ENCODE results near the gene LRRC25. TPM values are rescaled to one million over a fixed set of nuclear protein-coding genes. Genes with fewer than 3 reads are reported as not detected.

The LRRC25 gene
- total RNA-seq, 2 donors from 2014 or later, result not detected

GRCh38 chr19:18423258-18424020 is 26.0 kb upstream of the LRRC25 start:
- Mint-ChIP-seq H3K4me1 (peaks cover 36% of the 10 kb centered on the region), H3K27me3 (no peaks in the 10 kb centered on the region), H3K27ac (peak overlapping the region; percentile 95), H3K4me3 (peak overlapping the region; percentile 97), H3K9me3 (no peaks in the 10 kb centered on the region), H3K36me3 (ENCODE audit: low read depth) (peaks cover 26% of the 10 kb centered on the region)
- no peak for ATAC-seq (replicated peaks)

DNA sequence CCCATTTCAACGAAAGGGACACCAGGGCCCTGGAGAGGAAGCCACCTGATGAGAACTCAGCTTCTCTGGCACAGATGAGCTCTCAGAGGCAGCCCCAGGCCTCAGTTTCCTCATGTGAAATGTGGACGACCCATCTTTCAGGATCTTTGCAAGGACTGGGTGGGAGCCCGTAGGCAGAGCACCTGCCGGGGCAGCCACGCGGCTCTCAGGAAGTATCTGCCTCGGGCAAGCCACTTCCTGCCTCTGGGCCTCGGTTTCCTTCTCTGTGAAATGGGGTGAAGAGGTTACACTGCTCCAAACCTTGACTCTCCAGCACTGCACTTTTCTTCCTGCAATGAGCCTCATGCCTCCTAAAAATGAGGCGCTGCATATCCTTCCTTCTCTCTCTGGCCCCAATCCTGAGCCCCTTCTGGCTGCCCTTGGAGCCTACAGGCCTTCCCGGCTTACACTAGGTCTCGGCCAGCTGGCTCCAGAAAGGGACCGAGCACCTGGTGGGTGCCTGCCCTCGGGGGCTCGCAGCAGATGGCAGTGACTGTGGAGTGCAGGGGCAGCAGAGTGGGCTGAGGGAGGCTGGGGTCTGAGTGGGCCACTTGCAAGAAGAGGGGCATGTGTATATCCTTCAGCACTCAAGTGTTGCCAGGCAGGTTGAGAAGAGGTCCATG is 25.2 kb upstream of the LRRC25 start:
- Mint-ChIP-seq H3K27me3 (no peaks in the 10 kb centered on the region), H3K4me1 (peaks cover 38% of the 10 kb centered on the region), H3K27ac (peak overlapping the region; percentile 95), H3K4me3 (peak overlapping the region; percentile 97), H3K36me3 (ENCODE audit: low read depth) (peaks cover 26% of the 10 kb centered on the region), H3K9me3 (no peaks in the 10 kb centered on the region)
- ATAC-seq (replicated peaks), result peak; percentile 34

DNA sequence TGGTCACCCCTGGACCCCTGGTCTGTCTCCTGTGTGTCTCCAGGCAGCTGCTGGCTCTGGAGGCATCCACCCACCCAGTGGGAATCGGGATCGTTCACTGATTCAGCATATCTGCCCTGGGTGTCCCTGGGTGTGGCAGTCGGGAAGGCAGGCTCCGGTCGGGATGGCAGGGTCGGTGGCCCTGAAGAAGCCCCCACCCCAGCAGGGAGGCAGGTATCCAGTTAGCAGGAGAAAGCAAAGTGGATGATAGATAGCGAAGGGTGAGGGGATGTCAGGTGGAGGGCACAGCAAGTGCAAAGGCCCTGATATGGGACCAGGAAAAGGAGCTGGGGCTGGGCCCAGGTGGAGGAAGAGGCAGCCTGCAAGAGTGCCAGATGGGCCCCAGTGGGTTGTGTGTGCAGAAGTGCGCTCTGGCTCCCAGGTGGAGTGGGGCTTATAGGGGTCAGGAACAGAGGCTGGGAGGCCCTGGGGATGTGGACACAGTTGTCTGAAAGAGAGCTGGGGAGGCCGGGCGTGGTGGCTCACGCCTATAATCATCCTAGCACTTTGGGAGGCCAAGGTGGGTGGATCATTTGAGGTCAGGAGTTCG is 24.0 kb upstream of the LRRC25 start:
- H3K9me3 Mint-ChIP-seq, result no peaks in the 10 kb centered on the region
- no peaks in the 10 kb centered on the region for H3K27me3 Mint-ChIP-seq
- peak overlapping the region; percentile 97 for H3K4me3 Mint-ChIP-seq
- H3K36me3 Mint-ChIP-seq (ENCODE audit: low read depth), result peaks cover 26% of the 10 kb centered on the region
- no peak for ATAC-seq (replicated peaks)
- peak overlapping the region; percentile 95 for H3K27ac Mint-ChIP-seq
- H3K4me1 Mint-ChIP-seq, result peaks cover 38% of the 10 kb centered on the region

DNA sequence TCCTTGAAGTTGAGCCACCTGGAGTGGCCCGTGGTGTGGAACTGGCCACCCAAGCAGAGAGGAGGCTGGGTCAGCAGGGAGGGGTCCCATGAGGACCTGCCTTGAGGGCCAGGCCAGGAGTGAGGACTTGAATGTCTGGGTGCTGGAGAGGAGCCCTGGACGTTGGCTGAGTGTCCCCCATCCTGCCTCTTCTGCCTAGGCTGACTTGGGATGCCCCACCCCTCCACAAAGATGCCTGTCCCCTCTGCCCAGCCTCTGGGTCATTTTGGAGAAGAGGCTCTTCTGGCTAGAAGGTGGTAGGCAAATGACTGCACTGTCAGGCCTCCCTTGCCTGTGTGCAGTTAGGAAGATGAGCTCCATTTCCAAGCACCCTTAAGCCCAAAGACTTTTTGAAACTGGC is 23.5 kb upstream of the LRRC25 start:
- no peak for ATAC-seq (replicated peaks)
- Mint-ChIP-seq H3K4me1 (peaks cover 37% of the 10 kb centered on the region), H3K9me3 (no peaks in the 10 kb centered on the region), H3K36me3 (ENCODE audit: low read depth) (peaks cover 26% of the 10 kb centered on the region), H3K27me3 (no peaks in the 10 kb centered on the region), H3K27ac (peak overlapping the region; percentile 95), H3K4me3 (peak overlapping the region; percentile 97)

GRCh38 chr19:18419699-18420460 is 22.5 kb upstream of the LRRC25 start:
- Mint-ChIP-seq H3K4me3 (peak overlapping the region; percentile 97), H3K27me3 (no peaks in the 10 kb centered on the region), H3K4me1 (peaks cover 31% of the 10 kb centered on the region), H3K9me3 (no peaks in the 10 kb centered on the region), H3K36me3 (ENCODE audit: low read depth) (peaks cover 26% of the 10 kb centered on the region), H3K27ac (peak overlapping the region; percentile 95)
- peak; percentile 55 for ATAC-seq (replicated peaks)

DNA sequence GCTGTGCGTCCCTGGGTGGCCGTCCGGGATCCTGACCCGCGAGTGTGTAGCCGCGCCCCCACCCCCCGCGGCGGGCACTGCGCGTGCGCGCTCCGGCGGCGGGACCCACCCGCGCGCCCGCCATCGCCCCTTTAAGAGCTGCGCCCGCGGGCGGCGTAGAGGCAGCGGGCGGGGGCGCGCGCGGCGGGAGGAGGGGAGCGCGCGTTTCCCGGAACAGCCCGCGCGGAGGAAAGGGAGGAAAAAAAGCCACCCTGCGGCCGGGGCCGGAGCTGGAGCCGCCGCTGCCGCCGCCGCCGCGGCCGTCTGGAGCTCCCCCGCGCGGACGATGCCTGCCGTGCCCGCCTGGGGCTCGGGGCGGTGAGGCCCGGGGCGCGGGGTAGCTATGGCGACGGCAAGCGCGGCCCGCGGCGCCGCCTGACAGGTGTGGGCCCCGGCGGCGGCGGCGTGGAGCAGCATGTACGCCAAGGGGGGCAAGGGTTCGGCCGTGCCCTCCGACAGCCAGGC is 21.8 kb upstream of the LRRC25 start, which contains the start of gene SSBP4:
Gene SSBP4 (plus strand): TSS at position 204 of the 504 bp plus-strand sequence. CDS start 251 bp downstream, at position 455.
- Mint-ChIP-seq H3K9me3 (no peaks in the 10 kb centered on the region), H3K27ac (peak within 1 kb of the TSS; percentile 95), H3K27me3 (no peaks in the 10 kb centered on the region), H3K4me1 (peaks cover 31% of the 10 kb centered on the region), H3K4me3 (peak within 1 kb of the TSS; percentile 97), H3K36me3 (ENCODE audit: low read depth) (peaks cover 26% of the 10 kb centered on the region)
- ATAC-seq (replicated peaks), result peak; percentile 57

- Mint-ChIP-seq H3K36me3 (ENCODE audit: low read depth) (peaks cover 26% of the 10 kb centered on the region), H3K27me3 (no peaks in the 10 kb centered on the region), H3K9me3 (no peaks in the 10 kb centered on the region), H3K4me1 (peaks cover 31% of the 10 kb centered on the region), H3K4me3 (peak overlapping the region; percentile 83), H3K27ac (peak overlapping the region; percentile 78)
- ATAC-seq (replicated peaks), result peak; percentile 16
Measured at GRCh38 chr19:18418483-18419194, 21.2 kb upstream of the LRRC25 start.

GRCh38 chr19:18418029-18418482 is 20.6 kb upstream of the LRRC25 start:
- H3K4me3 Mint-ChIP-seq, result peak overlapping the region; percentile 83
- H3K9me3 Mint-ChIP-seq, result no peaks in the 10 kb centered on the region
- H3K4me1 Mint-ChIP-seq, result peaks cover 29% of the 10 kb centered on the region
- H3K27ac Mint-ChIP-seq, result peak overlapping the region; percentile 78
- no peak for ATAC-seq (replicated peaks)
- peaks cover 23% of the 10 kb centered on the region for H3K36me3 Mint-ChIP-seq (ENCODE audit: low read depth)
- no peaks in the 10 kb centered on the region for H3K27me3 Mint-ChIP-seq

DNA sequence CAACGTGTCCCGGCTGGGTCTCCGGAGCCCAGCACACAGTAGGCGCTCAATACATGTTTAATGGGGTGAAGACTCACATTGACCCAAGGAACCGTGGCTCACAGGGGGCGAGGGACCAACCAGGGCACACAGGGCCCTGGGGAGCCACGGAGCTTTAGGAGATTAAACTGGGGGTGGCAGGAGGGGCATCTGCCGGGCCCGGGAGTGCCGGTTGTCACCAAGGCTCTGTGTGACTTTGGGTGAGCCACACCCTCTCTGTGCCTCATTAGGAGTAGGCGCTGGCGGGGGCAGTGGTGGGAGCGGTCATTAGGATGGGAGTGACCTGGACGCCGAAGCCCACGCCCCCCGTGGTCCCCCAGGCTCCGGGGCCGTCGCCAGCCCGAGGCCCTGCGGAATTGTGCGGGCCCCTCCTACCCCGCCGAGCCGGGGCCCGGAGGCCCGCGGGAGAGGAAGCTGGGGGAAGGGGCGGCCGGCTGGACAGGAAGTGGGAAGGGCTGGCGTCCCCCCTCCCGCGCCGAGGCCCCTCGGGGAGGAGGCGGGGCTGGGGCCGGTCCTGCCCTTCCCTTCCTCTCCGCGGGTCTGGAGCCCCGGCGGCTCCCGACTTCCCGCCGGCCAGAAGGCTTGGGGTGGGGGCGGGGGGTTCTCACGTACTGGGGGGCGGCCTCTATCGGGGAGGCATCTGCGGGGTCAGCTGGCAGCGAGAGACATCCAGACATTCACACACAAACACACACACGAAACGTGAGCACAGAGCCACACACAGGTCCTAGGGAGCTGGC is 20.0 kb upstream of the LRRC25 start:
- peaks cover 24% of the 10 kb centered on the region for H3K4me1 Mint-ChIP-seq
- H3K4me3 Mint-ChIP-seq, result peak overlapping the region; percentile 83
- peak overlapping the region; percentile 47 for H3K27ac Mint-ChIP-seq
- peaks cover 17% of the 10 kb centered on the region for H3K36me3 Mint-ChIP-seq (ENCODE audit: low read depth)
- no peaks in the 10 kb centered on the region for H3K9me3 Mint-ChIP-seq
- ATAC-seq (replicated peaks), result no peak
- H3K27me3 Mint-ChIP-seq, result no peaks in the 10 kb centered on the region

GRCh38 chr19:18416778-18417249 is 19.4 kb upstream of the LRRC25 start:
- H3K27ac Mint-ChIP-seq, result peak overlapping the region; percentile 47
- H3K36me3 Mint-ChIP-seq (ENCODE audit: low read depth), result peaks cover 12% of the 10 kb centered on the region
- no peaks in the 10 kb centered on the region for H3K27me3 Mint-ChIP-seq
- ATAC-seq (replicated peaks), result peak; percentile 14
- H3K9me3 Mint-ChIP-seq, result no peaks in the 10 kb centered on the region
- peak overlapping the region; percentile 83 for H3K4me3 Mint-ChIP-seq
- H3K4me1 Mint-ChIP-seq, result peaks cover 20% of the 10 kb centered on the region

- Mint-ChIP-seq H3K36me3 (ENCODE audit: low read depth) (peaks cover 4% of the 10 kb centered on the region), H3K27me3 (no peaks in the 10 kb centered on the region), H3K9me3 (no peaks in the 10 kb centered on the region), H3K27ac (no peak overlapping the region), H3K4me3 (peak overlapping the region; percentile 83), H3K4me1 (peaks cover 11% of the 10 kb centered on the region)
- no peak for ATAC-seq (replicated peaks)
Measured at GRCh38 chr19:18415178-18415867, 17.9 kb upstream of the LRRC25 start.

DNA sequence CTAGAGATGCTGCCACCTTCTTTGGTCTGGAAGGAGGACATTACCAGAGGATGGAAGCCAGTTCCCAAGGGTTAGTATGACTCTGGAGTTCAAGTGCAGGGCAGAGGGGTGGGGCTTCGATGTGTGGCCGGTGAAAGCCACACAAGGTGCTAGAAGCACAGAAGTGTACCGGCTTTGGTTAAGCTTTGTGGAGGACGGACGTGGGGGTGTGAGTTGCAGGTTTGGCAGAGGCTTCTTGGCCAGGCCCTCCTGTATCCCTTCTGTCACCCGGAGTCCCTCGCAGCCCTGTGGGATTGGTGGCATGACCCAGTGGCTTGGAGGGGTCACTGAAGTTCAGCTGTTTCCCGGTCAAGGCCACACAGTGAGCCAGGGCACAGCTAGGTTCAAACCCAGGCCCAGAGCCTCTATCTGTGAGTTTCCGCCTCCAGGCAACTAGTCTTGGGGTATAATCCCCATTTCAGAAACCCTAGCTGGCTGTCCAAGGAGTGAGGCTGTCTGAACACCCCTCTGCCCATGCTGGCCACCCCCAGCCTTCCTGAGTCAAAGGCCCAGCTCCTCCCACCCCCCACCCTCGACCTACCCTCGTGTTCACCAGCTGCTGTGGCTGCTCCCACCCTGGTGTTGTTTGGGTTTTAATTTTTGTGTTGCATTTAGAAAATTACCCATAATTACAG is 17.2 kb upstream of the LRRC25 start:
- H3K4me3 Mint-ChIP-seq, result no peak overlapping the region

More for the DNA sequence above, 17.2 kb upstream of the LRRC25 start:
- Mint-ChIP-seq H3K36me3 (ENCODE audit: low read depth) (no peaks in the 10 kb centered on the region), H3K27ac (no peak overlapping the region), H3K9me3 (no peaks in the 10 kb centered on the region), H3K27me3 (no peaks in the 10 kb centered on the region), H3K4me1 (peaks cover 7% of the 10 kb centered on the region)
- ATAC-seq (replicated peaks), result no peak

All from activated T-helper 17 cell treated with anti-CD3 and anti-CD28 coated beads, Interleukin-2, amount 50 U/mL, for 72 hours (primary cell).